Neural progenitor cell (in vitro differentiated cells): ENCODE measurements around the gene MOK. TPM values are rescaled to one million over a fixed set of nuclear protein-coding genes. Genes with fewer than 3 reads are reported as not detected.
"Not testable (repeated sequence)": the region's sequence is repeated elsewhere in the genome, so short reads cannot be mapped to it uniquely, and the experiment has no call there.

Source experiments
- DNase-seq: peaks from one replicate; pipeline ENCODE4 v3.0.0-alpha.2; 2016; ENCODE audit warnings: low spot score
- H2AFZ ChIP-seq: fragments of 200-600 bp; sonication (generic); replicated peaks from 2 replicates; pipeline ENCODE4 v1.6.1; 2016; ENCODE audit warnings: antibody characterized with exemption
- H3F3A ChIP-seq: fragments of 200-600 bp; sonication (generic); 2 replicates; pipeline ENCODE4 v1.6.1; 2016; ENCODE audit warnings: antibody characterized with exemption, low read depth
- H3K27ac ChIP-seq: fragments of 200-600 bp; sonication (generic); 2 replicates; pipeline ENCODE4 v1.5.1; 2016; ENCODE audit warnings: mild to moderate bottlenecking
- H3K27me3 ChIP-seq: fragments of 200-600 bp; sonication (generic); 2 replicates; pipeline ENCODE4 v1.6.1; 2016; ENCODE audit warnings: mild to moderate bottlenecking, moderate library complexity
- H3K36me3 ChIP-seq: fragments of 200-600 bp; sonication (generic); 2 replicates; pipeline ENCODE4 v1.5.1; 2016
- H3K4me1 ChIP-seq: fragments of 200-600 bp; sonication (generic); 2 replicates; pipeline ENCODE4 v1.6.1; 2016; ENCODE audit warnings: mixed run types
- H3K4me2 ChIP-seq: fragments of 200-600 bp; sonication (generic); 2 replicates; pipeline ENCODE4 v1.6.1; 2016
- H3K4me3 ChIP-seq: fragments of 200-600 bp; sonication (generic); 2 replicates; pipeline ENCODE4 v1.5.1; 2016
- H3K79me2 ChIP-seq: fragments of 200-600 bp; sonication (generic); 2 replicates; pipeline ENCODE4 v1.6.1; 2016; ENCODE audit warnings: low read depth
- H3K9ac ChIP-seq: fragments of 200-600 bp; sonication (generic); 2 replicates; pipeline ENCODE4 v1.6.1; 2016
- H3K9me3 ChIP-seq: fragments of 200-600 bp; sonication (generic); 2 replicates; pipeline ENCODE4 v1.5.1; 2016; ENCODE audit warnings: low read depth
- H4K20me1 ChIP-seq: fragments of 200-600 bp; sonication (generic); 2 replicates; pipeline ENCODE4 v1.6.1; 2016; ENCODE audit warnings: low read depth
- H3K27ac Mint-ChIP-seq: 3 replicates; pipeline ENCODE4 v1.8.0; 2021; ENCODE audit warnings: mixed read lengths
- H3K27me3 Mint-ChIP-seq: 2 replicates; pipeline ENCODE4 v1.8.0; 2022; ENCODE audit warnings: low read depth, mild to moderate bottlenecking, inconsistent platforms, moderate library complexity, mixed read lengths; ENCODE audit not compliant: insufficient read depth
- H3K36me3 Mint-ChIP-seq: 3 replicates; pipeline ENCODE4 v1.8.0; 2021; ENCODE audit warnings: mixed read lengths
- H3K4me1 Mint-ChIP-seq: 3 replicates; pipeline ENCODE4 v1.8.0; 2021; ENCODE audit warnings: mixed read lengths
- H3K4me3 Mint-ChIP-seq: 3 replicates; pipeline ENCODE4 v1.8.0; 2021; ENCODE audit warnings: mild to moderate bottlenecking, moderate library complexity, mixed read lengths
- H3K9me3 Mint-ChIP-seq: 3 replicates; pipeline ENCODE4 v1.8.0; 2020; ENCODE audit warnings: mixed read lengths
- CTCF ChIP-seq: fragments of 200-600 bp; sonication (generic); IDR thresholded peaks from 2 replicates; pipeline ENCODE4 v1.5.1; 2017; ENCODE audit warnings: antibody characterized with exemption, mild to moderate bottlenecking
- EZH2 ChIP-seq: fragments of 200-600 bp; sonication (generic); IDR thresholded peaks from 2 replicates; pipeline ENCODE4 v1.6.1; 2017; ENCODE audit warnings: antibody characterized with exemption, mild to moderate bottlenecking, moderate library complexity
- EZH2phosphoT487 ChIP-seq: fragments of 200-600 bp; sonication (generic); IDR thresholded peaks from 2 replicates; pipeline ENCODE4 v1.6.1; 2017; ENCODE audit warnings: antibody characterized with exemption
- total RNA-seq: library from RNA; depleted of rRNA; stranded (reverse); fragments of >200 nt; gene quantifications from 2 replicates; pipeline ENCODE4 v1.2.3, GENCODE V29; 2015; ENCODE audit warnings: low replicate concordance

Gene MOK, protein sequence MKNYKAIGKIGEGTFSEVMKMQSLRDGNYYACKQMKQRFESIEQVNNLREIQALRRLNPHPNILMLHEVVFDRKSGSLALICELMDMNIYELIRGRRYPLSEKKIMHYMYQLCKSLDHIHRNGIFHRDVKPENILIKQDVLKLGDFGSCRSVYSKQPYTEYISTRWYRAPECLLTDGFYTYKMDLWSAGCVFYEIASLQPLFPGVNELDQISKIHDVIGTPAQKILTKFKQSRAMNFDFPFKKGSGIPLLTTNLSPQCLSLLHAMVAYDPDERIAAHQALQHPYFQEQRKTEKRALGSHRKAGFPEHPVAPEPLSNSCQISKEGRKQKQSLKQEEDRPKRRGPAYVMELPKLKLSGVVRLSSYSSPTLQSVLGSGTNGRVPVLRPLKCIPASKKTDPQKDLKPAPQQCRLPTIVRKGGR
- total RNA-seq = 9.3 and 9.9 TPM in 2 replicates

DNA sequence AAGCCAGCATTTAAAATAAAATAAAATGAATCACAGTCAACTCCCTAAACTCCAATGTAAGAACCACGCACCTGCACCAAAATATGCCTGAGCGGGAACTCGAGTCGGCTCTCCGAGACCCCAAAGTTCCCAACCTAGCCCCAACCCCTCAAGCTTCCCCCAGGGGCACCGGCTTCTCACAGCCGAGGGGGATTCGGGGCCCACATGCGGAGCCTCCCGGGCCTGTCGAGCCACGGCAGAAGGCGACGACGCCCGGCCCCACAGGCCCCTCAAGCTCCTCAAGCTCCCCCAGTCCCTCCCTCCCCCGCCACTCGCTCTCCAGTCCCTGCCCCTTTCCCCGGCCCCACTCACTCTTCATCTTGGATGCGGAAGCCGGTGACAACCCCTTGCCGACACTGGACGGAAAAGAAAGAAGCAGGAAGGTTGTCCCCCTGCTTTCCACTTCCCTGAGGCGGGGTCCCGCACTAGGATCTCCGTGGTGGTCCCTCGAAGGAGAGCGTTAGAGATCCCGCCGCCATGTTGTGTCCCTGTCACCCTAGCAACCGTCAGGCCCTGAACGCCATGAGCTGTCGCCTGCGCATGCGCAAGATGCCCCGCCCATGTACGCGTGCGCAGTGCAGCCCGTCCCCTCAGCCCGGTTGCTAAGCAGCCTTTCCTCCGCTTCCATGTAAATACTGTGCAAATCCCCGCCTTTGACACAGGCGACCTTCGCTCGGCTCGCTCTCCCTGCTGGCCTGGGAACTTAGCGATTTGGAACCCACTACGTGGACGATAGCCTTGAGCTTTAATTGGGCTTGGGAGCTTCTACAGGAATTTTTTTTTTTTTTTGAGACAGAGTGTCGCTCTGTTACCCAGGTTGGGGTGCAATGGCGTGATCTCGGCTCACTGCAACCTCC is at the start of gene MOK:
TSS of gene MOK (minus strand) at position 554 of the 896 bp plus-strand sequence. CDS start at position 358, 196 bp downstream.
- Histone ChIP-seq H3K4me2 (peak within 1 kb of the TSS; percentile 79), H2AFZ (peak within 1 kb of the TSS; percentile 93), H3K9ac (no peak within 1 kb of the TSS), H3K4me3 (peak within 1 kb of the TSS; percentile 83), H3K27ac (no peak within 1 kb of the TSS), H3K27me3 (peaks cover 12% of the 10 kb centered on the region), H3K36me3 (no peaks in the 10 kb centered on the region), H3F3A (peaks cover 13% of the 10 kb centered on the region), H3K9me3 (no peaks in the 10 kb centered on the region), H3K79me2 (no peaks in the 10 kb centered on the region), H4K20me1 (no peaks in the 10 kb centered on the region), H3K4me1 (peaks cover 5% of the 10 kb centered on the region)
- Mint-ChIP-seq H3K27ac (peak within 1 kb of the TSS; percentile 97), H3K9me3 (no peaks in the 10 kb centered on the region), H3K27me3 (peaks cover 2% of the 10 kb centered on the region), H3K36me3 (no peaks in the 10 kb centered on the region), H3K4me1 (peaks cover 11% of the 10 kb centered on the region), H3K4me3 (peak within 1 kb of the TSS; percentile 97)
- TF ChIP-seq EZH2phosphoT487 (no peak), EZH2 (no peak), CTCF (no peak)
- peak; percentile 98 for DNase-seq

- no peak overlapping the region for H2AFZ ChIP-seq
- Mint-ChIP-seq H3K9me3 (no peaks in the 10 kb centered on the region), H3K27me3 (no peaks in the 10 kb centered on the region), H3K36me3 (peaks cover 17% of the 10 kb centered on the region), H3K4me3 (no peak overlapping the region), H3K4me1 (no peaks in the 10 kb centered on the region), H3K27ac (no peak overlapping the region)
- no peaks in the 10 kb centered on the region for H3F3A ChIP-seq
- H3K27me3 ChIP-seq = no peaks in the 10 kb centered on the region
- no peaks in the 10 kb centered on the region for H3K9me3 ChIP-seq
- no peaks in the 10 kb centered on the region for H3K36me3 ChIP-seq
- H4K20me1 ChIP-seq = no peaks in the 10 kb centered on the region
- no peaks in the 10 kb centered on the region for H3K4me1 ChIP-seq
- no peak overlapping the region for H3K27ac ChIP-seq
- no peak for DNase-seq
- H3K9ac ChIP-seq = no peak overlapping the region
- no peak overlapping the region for H3K4me3 ChIP-seq
- no peaks in the 10 kb centered on the region for H3K79me2 ChIP-seq
- TF ChIP-seq CTCF = no peak
- H3K4me2 ChIP-seq = no peak overlapping the region
Measured at GRCh38 chr14:102353126-102353619, 48.2 kb upstream of the MOK start.

- Histone ChIP-seq H3K9me3 (no peaks in the 10 kb centered on the region), H3K4me2 (no peak overlapping the region), H3F3A (no peaks in the 10 kb centered on the region), H3K27me3 (no peaks in the 10 kb centered on the region), H3K4me1 (no peaks in the 10 kb centered on the region), H3K27ac (no peak overlapping the region), H3K36me3 (no peaks in the 10 kb centered on the region), H4K20me1 (no peaks in the 10 kb centered on the region), H2AFZ (no peak overlapping the region), H3K9ac (no peak overlapping the region), H3K4me3 (no peak overlapping the region), H3K79me2 (no peaks in the 10 kb centered on the region)
- Mint-ChIP-seq H3K27me3 (no peaks in the 10 kb centered on the region), H3K4me3 (no peak overlapping the region), H3K36me3 (peaks cover 16% of the 10 kb centered on the region), H3K4me1 (no peaks in the 10 kb centered on the region), H3K27ac (no peak overlapping the region), H3K9me3 (no peaks in the 10 kb centered on the region)
- no peak for DNase-seq
- no peak for TF ChIP-seq EZH2phosphoT487
- no peak for TF ChIP-seq EZH2
- no peak for TF ChIP-seq CTCF
Measured at GRCh38 chr14:102352213-102352612, 47.2 kb upstream of the MOK start.

GRCh38 chr14:102351593-102351992 is 46.6 kb upstream of the MOK start:
- H3K27ac ChIP-seq, H3K27ac Mint-ChIP-seq, H3K36me3 ChIP-seq, H3K4me2 ChIP-seq, H3K4me3 Mint-ChIP-seq, H3F3A ChIP-seq, H3K9me3 ChIP-seq, H3K9me3 Mint-ChIP-seq, H3K4me1 ChIP-seq, H3K9ac ChIP-seq, H3K4me3 ChIP-seq, H3K79me2 ChIP-seq, H4K20me1 ChIP-seq, H3K27me3 Mint-ChIP-seq, H3K27me3 ChIP-seq, H2AFZ ChIP-seq, DNase-seq, H3K4me1 Mint-ChIP-seq: not testable (repeated sequence)
- peaks cover 14% of the 10 kb centered on the region for H3K36me3 Mint-ChIP-seq
